ENCODE measurements around the gene HCRTR1.

DNA sequence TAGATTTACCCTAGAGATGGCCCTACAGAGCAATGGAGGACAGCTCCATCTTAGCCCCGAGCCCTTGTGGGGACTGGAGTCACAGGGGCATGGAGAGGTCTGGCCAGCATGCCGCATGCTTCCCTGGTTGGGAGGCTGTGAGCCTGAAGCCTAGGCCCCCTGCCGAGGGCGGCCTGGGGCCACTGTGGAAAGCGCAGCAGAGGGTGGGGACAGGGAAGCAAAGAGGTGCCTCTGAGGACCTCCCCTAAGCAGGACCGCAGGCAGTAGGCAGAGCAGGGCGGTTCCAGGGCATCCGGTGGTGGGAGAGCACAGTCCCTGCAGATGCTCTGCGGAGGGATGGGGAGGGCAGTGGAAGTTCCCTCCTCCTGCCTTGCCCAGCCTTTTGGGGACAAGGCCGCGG lies 53.7 kb downstream of the HCRTR1 start:
- TF ChIP-seq POLR2AphosphoS5 (IDR thresholded peaks at IDR 0.05) = no peak
- no peak for TF ChIP-seq POLR2A (IDR thresholded peaks at IDR 0.05)
